HCT116 (cell line): ENCODE data around the gene ELFN2. TPM values are rescaled to one million over a fixed set of nuclear protein-coding genes. Genes with fewer than 3 reads are reported as not detected.

Source experiments
- ATAC-seq: fragments of 200-7000 bp; cut with Tn5 transposase; 2 replicates; pipeline ENCODE4 v1.9.1; 2020; ENCODE audit warnings: mild to moderate bottlenecking, moderate library complexity
- BruUV-seq: library from RNA; stranded (reverse); fragments of 400-500 nt; replicated peaks from 2 replicates; lab custom pipeline; 2021; lab: Mats Ljungman, UMichigan
- CTCF ChIA-PET: fragments of 300-600 bp; sonication (Branson Sonifier 250); formaldehyde crosslinking; loops from one replicate; lab custom pipeline; 2021; ENCODE audit warnings: antibody characterized with exemption; lab: Charles Lee
- POLR2A ChIA-PET: fragments of 300-600, 350-600 bp; sonication (Branson Sonifier 250); formaldehyde crosslinking; loops from one replicate; lab custom pipeline; 2021; ENCODE audit warnings: antibody characterized with exemption; lab: Charles Lee
- RAD21 ChIA-PET, 2 experiments: fragments of 300-600 bp; sonication (Branson Sonifier 250); formaldehyde crosslinking; loops; one replicate each; lab custom pipeline; 2023; ENCODE audit warnings: low total read pairs in 2 of 2; ENCODE audit not compliant: uncharacterized antibody in 2 of 2, unreplicated experiment in 2 of 2, low non-redundant PET in 1 of 2; lab: Charles Lee
- DNase-seq: peaks from one replicate; pipeline ENCODE4 v3.0.0-alpha.2; 2010; ENCODE audit warnings: low read depth, low spot score
- H2AFZ ChIP-seq: fragments of 200-600 bp; shearing (Covaris generic), sonication (generic); 2 replicates; pipeline ENCODE4 v1.6.1; 2017; ENCODE audit warnings: low read depth, mixed run types, mixed read lengths, antibody characterized with exemption, low read length; ENCODE audit not compliant: poor library complexity, severe bottlenecking
- H3K27ac ChIP-seq: 2 replicates; pipeline ENCODE4 v1.5.1; 2012; ENCODE audit warnings: low read depth, low read length
- H3K27me3 ChIP-seq: fragments of 200-600 bp; sonication (generic); 2 replicates; pipeline ENCODE4 v1.6.1; 2016; ENCODE audit warnings: mixed run types, low read length, mixed read lengths; ENCODE audit not compliant: insufficient read depth
- H3K36me3 ChIP-seq, 2 experiments: fragments of 200-500 bp in 1 of 2; fragments of 200-600 bp in 1 of 2; sonication (Bioruptor generic) in 1 of 2; sonication (generic) in 1 of 2; 2 replicates each; pipeline versions ENCODE4 v1.5.1 to v1.6.1; 2014 to 2016; ENCODE audit warnings: low read length in 2 of 2, inconsistent platforms in 1 of 2, mixed read lengths in 1 of 2, mixed run types in 1 of 2; ENCODE audit not compliant: insufficient read depth in 2 of 2, control insufficient read depth in 1 of 2
- H3K4me1 ChIP-seq, 2 experiments: fragments of 200-600 bp in 1 of 2; sonication (generic) in 1 of 2; 2 replicates each; pipeline versions ENCODE4 v1.5.1 to v1.6.1; 2012 to 2017; ENCODE audit warnings: low read length in 2 of 2, inconsistent platforms in 1 of 2, mild to moderate bottlenecking in 1 of 2, mixed read lengths in 1 of 2, mixed run types in 1 of 2, moderate library complexity in 1 of 2; ENCODE audit not compliant: insufficient read depth in 2 of 2, control insufficient read depth in 1 of 2
- H3K4me2 ChIP-seq: fragments of 200-600 bp; sonication (generic); 2 replicates; pipeline ENCODE4 v1.6.1; 2017; ENCODE audit warnings: mixed run types, low read length, mixed read lengths
- H3K4me3 ChIP-seq, 2 experiments: fragments of 200-600 bp in 1 of 2; sonication (generic) in 1 of 2; replicated peaks in 1 of 2; 2 replicates each; pipeline ENCODE4 v1.5.1; 2011 to 2016; ENCODE audit warnings: low read length in 2 of 2, control low read depth in 1 of 2, low read depth in 1 of 2, mild to moderate bottlenecking in 1 of 2, mixed read lengths in 1 of 2, mixed run types in 1 of 2
- H3K79me2 ChIP-seq: fragments of 200-600 bp; sonication (generic); 2 replicates; pipeline ENCODE4 v1.6.1; 2017; ENCODE audit warnings: mild to moderate bottlenecking, mixed run types, low read length, moderate library complexity, mixed read lengths; ENCODE audit not compliant: insufficient read depth
- H3K9ac ChIP-seq: fragments of 200-600 bp; sonication (generic); 2 replicates; pipeline ENCODE4 v1.6.1; 2016; ENCODE audit warnings: low read length, mixed read lengths
- H3K9me2 ChIP-seq: fragments of 200-600 bp; sonication (generic), shearing (Covaris generic); 2 replicates; pipeline ENCODE4 v1.6.1; 2017; ENCODE audit warnings: mixed run types, mild to moderate bottlenecking, moderate library complexity; ENCODE audit not compliant: insufficient read depth
- H3K9me3 ChIP-seq, 2 experiments: fragments of 200-500 bp in 1 of 2; fragments of 200-600 bp in 1 of 2; sonication (Bioruptor generic) in 1 of 2; sonication (generic) in 1 of 2; 2 replicates each; pipeline ENCODE4 v1.6.1; 2014 to 2017; ENCODE audit warnings: low read length in 2 of 2, mixed read lengths in 2 of 2, inconsistent platforms in 1 of 2, low read depth in 1 of 2, mild to moderate bottlenecking in 1 of 2, mixed run types in 1 of 2, moderate library complexity in 1 of 2; ENCODE audit not compliant: control insufficient read depth in 1 of 2, insufficient read depth in 1 of 2
- H4K20me1 ChIP-seq: fragments of 200-600 bp; sonication (generic), shearing (Covaris generic); 2 replicates; pipeline ENCODE4 v1.6.1; 2017; ENCODE audit warnings: mixed run types, mild to moderate bottlenecking, moderate library complexity; ENCODE audit not compliant: insufficient read depth
- EZH2 ChIP-seq: fragments of 200-600 bp; sonication (generic); IDR thresholded peaks from 2 replicates; pipeline ENCODE4 v1.6.1; 2017; ENCODE audit warnings: antibody characterized with exemption, mixed run types
- EZH2phosphoT487 ChIP-seq: fragments of 200-600 bp; IDR thresholded peaks from 2 replicates; pipeline ENCODE4 v1.6.1; 2018; ENCODE audit warnings: antibody characterized with exemption, borderline replicate concordance
- FOSL1 ChIP-seq: IDR thresholded peaks from 2 replicates; pipeline ENCODE4 v1.6.1; 2012; ENCODE audit warnings: low read depth
- POLR2AphosphoS5 ChIP-seq: IDR thresholded peaks from 2 replicates; pipeline ENCODE4 v1.6.1; 2011; ENCODE audit warnings: mild to moderate bottlenecking, low read depth, low read length, moderate library complexity
- SP1 ChIP-seq: IDR thresholded peaks from 2 replicates; pipeline ENCODE4 v1.6.1; 2012; ENCODE audit warnings: low read depth
- SRF ChIP-seq: IDR thresholded peaks from 2 replicates; pipeline ENCODE4 v1.6.1; 2012; ENCODE audit warnings: low read depth
- YY1 ChIP-seq: IDR thresholded peaks from 2 replicates; pipeline ENCODE4 v1.6.1; 2011; ENCODE audit warnings: low read length, low read depth, moderate library complexity, mild to moderate bottlenecking; ENCODE audit not compliant: insufficient replicate concordance; ENCODE audit errors: extremely low read depth
- intact Hi-C: fragments of 100-400 bp; cut with micrococcal nuclease; formaldehyde crosslinking; loops from 2 replicates; pipeline ENCODE4 v1.10.0; 2022
- total RNA-seq: library from RNA; stranded (reverse); gene quantifications from one replicate; pipeline ENCODE4 v1.2.1, GENCODE V29; 2021; ENCODE audit not compliant: unreplicated experiment
- TF ChIP-seq, protein P1 (sequence below), 3 experiments: fragments of 200-600 bp in 1 of 3; sonication (generic) in 1 of 3; IDR thresholded peaks in 2 of 3; conservative IDR thresholded peaks in 1 of 3; 2 replicates each; pipeline ENCODE4 v1.5.1; 2012 to 2017; ENCODE audit warnings: low read depth in 2 of 3, low read length in 2 of 3, antibody characterized with exemption in 1 of 3, borderline replicate concordance in 1 of 3, control low read depth in 1 of 3, mild to moderate bottlenecking in 1 of 3, mixed read lengths in 1 of 3, mixed run types in 1 of 3, moderate library complexity in 1 of 3; ENCODE audit not compliant: insufficient read depth in 1 of 3
- TF ChIP-seq, protein P2 (sequence below): IDR thresholded peaks from 2 replicates; pipeline ENCODE4 v1.6.1; 2011; ENCODE audit warnings: mild to moderate bottlenecking, low read length, moderate library complexity; ENCODE audit not compliant: insufficient replicate concordance; ENCODE audit errors: extremely low read depth

Gene ELFN2
- total RNA-seq, 1 experiment from 2014 or later: 45.4 TPM

DNA sequence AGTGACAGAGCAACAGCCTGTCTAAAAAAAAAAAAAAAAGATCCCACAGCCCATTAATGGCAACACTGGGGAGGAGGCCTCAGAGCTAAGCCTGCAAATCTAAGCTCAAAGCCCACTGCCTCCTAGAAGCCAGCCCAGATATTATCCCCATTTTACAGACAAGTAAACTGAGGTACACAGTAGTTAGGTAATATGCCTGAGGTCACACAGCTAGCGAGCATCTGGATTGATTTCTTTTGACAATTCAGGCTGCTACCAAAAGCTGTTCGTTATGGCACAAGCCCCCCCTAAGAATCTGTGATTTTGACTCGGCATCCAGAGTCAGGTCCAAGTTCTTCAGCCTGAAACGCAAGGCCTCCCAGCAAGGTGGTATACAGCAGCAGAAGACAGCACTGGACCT, 13.7 kb downstream of the ELFN2 start:
- Histone ChIP-seq H3K4me1 (peaks cover 0 to 3% of the 10 kb centered on the region in 2 experiments; a peak in 1 of 4 replicates), H3K36me3 (no peaks in the 10 kb centered on the region; a peak in 1 of 4 replicates), H3K4me2 (no peak overlapping the region), H3K9me2 (no peaks in the 10 kb centered on the region)
- POLR2A ChIA-PET: no interaction called here
- TF ChIP-seq EZH2 (no peak), EZH2phosphoT487 (no peak), YY1 (no peak), FOSL1 (no peak), POLR2AphosphoS5 (no peak), SP1 (no peak), SRF (no peak)
- TF ChIP-seq, protein P1, sequence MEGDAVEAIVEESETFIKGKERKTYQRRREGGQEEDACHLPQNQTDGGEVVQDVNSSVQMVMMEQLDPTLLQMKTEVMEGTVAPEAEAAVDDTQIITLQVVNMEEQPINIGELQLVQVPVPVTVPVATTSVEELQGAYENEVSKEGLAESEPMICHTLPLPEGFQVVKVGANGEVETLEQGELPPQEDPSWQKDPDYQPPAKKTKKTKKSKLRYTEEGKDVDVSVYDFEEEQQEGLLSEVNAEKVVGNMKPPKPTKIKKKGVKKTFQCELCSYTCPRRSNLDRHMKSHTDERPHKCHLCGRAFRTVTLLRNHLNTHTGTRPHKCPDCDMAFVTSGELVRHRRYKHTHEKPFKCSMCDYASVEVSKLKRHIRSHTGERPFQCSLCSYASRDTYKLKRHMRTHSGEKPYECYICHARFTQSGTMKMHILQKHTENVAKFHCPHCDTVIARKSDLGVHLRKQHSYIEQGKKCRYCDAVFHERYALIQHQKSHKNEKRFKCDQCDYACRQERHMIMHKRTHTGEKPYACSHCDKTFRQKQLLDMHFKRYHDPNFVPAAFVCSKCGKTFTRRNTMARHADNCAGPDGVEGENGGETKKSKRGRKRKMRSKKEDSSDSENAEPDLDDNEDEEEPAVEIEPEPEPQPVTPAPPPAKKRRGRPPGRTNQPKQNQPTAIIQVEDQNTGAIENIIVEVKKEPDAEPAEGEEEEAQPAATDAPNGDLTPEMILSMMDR (IDR thresholded peaks at IDR 0.05 in 2 of 3, conservative IDR thresholded peaks at IDR 0.05 in 1 of 3; ENCODE audit: borderline replicate concordance in 1 of 3, insufficient read depth in 1 of 3, low read depth in 2 of 3, low read length in 2 of 3): no peak
- TF ChIP-seq, protein P2, sequence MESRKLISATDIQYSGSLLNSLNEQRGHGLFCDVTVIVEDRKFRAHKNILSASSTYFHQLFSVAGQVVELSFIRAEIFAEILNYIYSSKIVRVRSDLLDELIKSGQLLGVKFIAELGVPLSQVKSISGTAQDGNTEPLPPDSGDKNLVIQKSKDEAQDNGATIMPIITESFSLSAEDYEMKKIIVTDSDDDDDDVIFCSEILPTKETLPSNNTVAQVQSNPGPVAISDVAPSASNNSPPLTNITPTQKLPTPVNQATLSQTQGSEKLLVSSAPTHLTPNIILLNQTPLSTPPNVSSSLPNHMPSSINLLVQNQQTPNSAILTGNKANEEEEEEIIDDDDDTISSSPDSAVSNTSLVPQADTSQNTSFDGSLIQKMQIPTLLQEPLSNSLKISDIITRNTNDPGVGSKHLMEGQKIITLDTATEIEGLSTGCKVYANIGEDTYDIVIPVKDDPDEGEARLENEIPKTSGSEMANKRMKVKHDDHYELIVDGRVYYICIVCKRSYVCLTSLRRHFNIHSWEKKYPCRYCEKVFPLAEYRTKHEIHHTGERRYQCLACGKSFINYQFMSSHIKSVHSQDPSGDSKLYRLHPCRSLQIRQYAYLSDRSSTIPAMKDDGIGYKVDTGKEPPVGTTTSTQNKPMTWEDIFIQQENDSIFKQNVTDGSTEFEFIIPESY: no peak
- TF ChIP-seq, all 23 proteins: peak for 0
- RAD21 ChIA-PET: no interaction called here
- Histone ChIP-seq H2AFZ (no peak overlapping the region), H3K27ac (no peak overlapping the region), H3K79me2 (peaks cover 83% of the 10 kb centered on the region), H3K4me3 (no peak overlapping the region), H3K27me3 (no peaks in the 10 kb centered on the region), H3K9ac (no peak overlapping the region), H3K9me3 (no peaks in the 10 kb centered on the region), H4K20me1 (no peaks in the 10 kb centered on the region)
- ATAC-seq (no peak), DNase-seq (no peak)
- intact Hi-C loops: no loop called here
- no TSS peak for BruUV-seq
- CTCF ChIA-PET: no interaction called here
